Activated CD4-positive, alpha-beta T cell treated with anti-CD3 and anti-CD28 coated beads for 24 hours (primary cell): ENCODE results near the gene TBCK.
"Not testable (repeated sequence)": the region's sequence is repeated elsewhere in the genome, so short reads cannot be mapped to it uniquely, and the experiment has no call there.

Experiments
- DNase-seq, 2 donors: peaks; one replicate each; pipeline ENCODE4 v3.0.0-alpha.2; 2020; ENCODE audit warnings: low read depth in 2 of 2

Gene TBCK

GRCh38 chr4:106231931-106232330, 84.1 kb downstream of the TBCK start:
- DNase-seq = no peak

- DNase-seq = no peak
Measured at GRCh38 chr4:106222548-106222947, 93.5 kb downstream of the TBCK start.

- DNase-seq = not testable (repeated sequence)
Measured at GRCh38 chr4:106213291-106213690, 102.7 kb downstream of the TBCK start.

GRCh38 chr4:106210021-106210420, 106.0 kb downstream of the TBCK start:
- DNase-seq = no peak

- no peak for DNase-seq
Measured at GRCh38 chr4:106208481-106209460, 107.2 kb downstream of the TBCK start.

GRCh38 chr4:106201373-106201772, 114.6 kb downstream of the TBCK start:
- DNase-seq = no peak

- no peak for DNase-seq
Measured at GRCh38 chr4:106195435-106195950, 120.5 kb downstream of the TBCK start.

GRCh38 chr4:106194801-106195200, 121.2 kb downstream of the TBCK start:
- DNase-seq = no peak

- no peak for DNase-seq
Measured at GRCh38 chr4:106192131-106192530, 123.9 kb downstream of the TBCK start.

GRCh38 chr4:106186201-106186600, 129.8 kb downstream of the TBCK start:
- DNase-seq = no peak

GRCh38 chr4:106183551-106183950, 132.5 kb downstream of the TBCK start:
- DNase-seq = no peak

GRCh38 chr4:106172861-106173260, 143.1 kb downstream of the TBCK start:
- DNase-seq = no peak

GRCh38 chr4:106165351-106166010, 150.5 kb downstream of the TBCK start:
- DNase-seq = no peak

- no peak for DNase-seq
Measured at GRCh38 chr4:106162278-106162677, 153.7 kb downstream of the TBCK start.

- DNase-seq = no peak
Measured at GRCh38 chr4:106160560-106160959, 155.4 kb downstream of the TBCK start.

GRCh38 chr4:106149911-106150310, 166.1 kb downstream of the TBCK start:
- DNase-seq = no peak

- no peak for DNase-seq
Measured at GRCh38 chr4:106149026-106149425, 167.0 kb downstream of the TBCK start.

- no peak for DNase-seq
Measured at GRCh38 chr4:106142616-106143127, 173.3 kb downstream of the TBCK start.

GRCh38 chr4:106140601-106141000, 175.4 kb downstream of the TBCK start:
- no peak for DNase-seq

GRCh38 chr4:106136777-106137331, 179.2 kb downstream of the TBCK start:
- no peak for DNase-seq

- no peak for DNase-seq
Measured at GRCh38 chr4:106132045-106132444, 184.0 kb downstream of the TBCK start.

- no peak for DNase-seq
Measured at GRCh38 chr4:106126062-106126461, 189.9 kb downstream of the TBCK start.
